Uterus (tissue), 4 donors: ENCODE data around the gene CYB5R3. TPM values are rescaled to one million over a fixed set of nuclear protein-coding genes. Genes with fewer than 3 reads are reported as not detected.
"Not testable (repeated sequence)": the region's sequence is repeated elsewhere in the genome, so short reads cannot be mapped to it uniquely, and the experiment has no call there.

Experiments
- DNase-seq, 2 donors: peaks; one replicate each; pipeline ENCODE4 v3.0.0-alpha.2; 2019 to 2020
- H3K27ac ChIP-seq, 2 donors: fragments of 200-600 bp; sonication (generic); 1 replicate in 1 of 2; 2 replicates in 1 of 2; pipeline ENCODE4 v1.5.1; 2016 to 2018
- H3K27me3 ChIP-seq, 2 donors: fragments of 200-600 bp; sonication (generic); one replicate each; pipeline ENCODE4 v1.5.1; 2018 to 2019; ENCODE audit warnings: control low read depth in 1 of 2
- H3K36me3 ChIP-seq, 2 donors: fragments of 200-600 bp; sonication (generic); one replicate each; pipeline ENCODE4 v1.5.1; 2019; ENCODE audit warnings: control low read depth in 1 of 2
- H3K4me1 ChIP-seq, 2 donors: fragments of 200-600 bp; sonication (generic); one replicate each; pipeline ENCODE4 v1.5.1; 2018 to 2019; ENCODE audit warnings: control low read depth in 1 of 2
- H3K4me3 ChIP-seq, 2 donors: fragments of 200-600 bp; sonication (generic); 1 replicate in 1 of 2; 2 replicates in 1 of 2; pipeline ENCODE4 v1.5.1; 2018 to 2019; ENCODE audit warnings: mild to moderate bottlenecking in 1 of 2
- H3K9me3 ChIP-seq, 2 donors: fragments of 200-600 bp; sonication (generic); one replicate each; pipeline ENCODE4 v1.5.1; 2019; ENCODE audit warnings: control low read depth in 1 of 2
- POLR2A ChIP-seq, 2 donors: fragments of 450-650 bp; IDR thresholded peaks; one replicate each; pipeline ENCODE4 v1.6.1; 2016; ENCODE audit warnings: antibody characterized with exemption in 2 of 2, mild to moderate bottlenecking in 1 of 2, moderate library complexity in 1 of 2
- intact Hi-C: fragments of 100-400 bp; cut with DNase I; formaldehyde crosslinking; loops from one replicate; pipeline ENCODE4 v1.15.1; 2023; ENCODE audit warnings: low total_unique reads
- total RNA-seq, 4 donors: library from RNA; depleted of rRNA in 3 of 4; stranded (reverse); fragments of >200 nt in 3 of 4; gene quantifications; one replicate each; pipeline versions ENCODE4 v1.1.0 to v1.2.4, GENCODE V29; 2014 to 2023
- TF ChIP-seq, protein P1 (sequence below), 4 experiments: fragments of 200-600 bp in 2 of 4; fragments of 450-650 bp in 2 of 4; sonication (generic) in 2 of 4; IDR thresholded peaks; one replicate each; pipeline ENCODE4 v1.5.1; 2016 to 2019; ENCODE audit warnings: antibody characterized with exemption in 4 of 4, mild to moderate bottlenecking in 2 of 4, moderate library complexity in 1 of 4
- donor health status: DM: yes; HTN: yes; CAD: no.

Gene CYB5R3
- total RNA-seq, 4 donors from 2014 or later = 34.0 to 225 (median 51.7) TPM

DNA sequence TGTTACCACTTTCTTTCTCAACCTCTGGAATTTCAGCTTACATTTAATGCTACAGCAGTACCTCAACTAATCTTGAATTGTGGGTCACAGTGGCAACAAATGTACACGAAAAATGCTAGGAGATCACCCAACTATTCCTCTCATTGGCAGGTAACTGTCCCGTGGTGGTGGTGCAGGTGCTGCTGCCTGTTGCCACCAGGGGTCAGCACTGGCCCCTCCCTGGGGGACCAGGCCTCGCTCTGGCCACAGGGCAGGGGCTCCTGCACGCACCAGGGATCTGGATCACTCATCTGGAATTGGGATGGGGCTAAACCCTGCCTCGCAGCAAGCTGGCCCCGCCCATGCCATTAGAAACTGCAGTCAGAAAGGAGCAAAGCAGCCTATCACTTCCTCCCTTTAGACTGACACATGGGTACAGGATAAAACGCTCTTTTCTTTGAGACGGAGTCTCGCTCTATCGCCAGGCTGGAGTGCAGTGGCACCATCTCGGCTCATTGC, 27.6 kb downstream of the CYB5R3 start:
- DNase-seq = peak; percentile 66 to 67
- Histone ChIP-seq H3K9me3 (no peaks in the 10 kb centered on the region), H3K27me3 (no peaks in the 10 kb centered on the region), H3K4me3 (no peak overlapping the region), H3K27ac (peak overlapping the region; percentile 43 to 77), H3K36me3 (no peaks in the 10 kb centered on the region), H3K4me1 (peaks cover 0 to 6% of the 10 kb centered on the region in 2 donors)
- no peak for TF ChIP-seq POLR2A (IDR thresholded peaks at IDR 0.05)
- TF ChIP-seq, protein P1, sequence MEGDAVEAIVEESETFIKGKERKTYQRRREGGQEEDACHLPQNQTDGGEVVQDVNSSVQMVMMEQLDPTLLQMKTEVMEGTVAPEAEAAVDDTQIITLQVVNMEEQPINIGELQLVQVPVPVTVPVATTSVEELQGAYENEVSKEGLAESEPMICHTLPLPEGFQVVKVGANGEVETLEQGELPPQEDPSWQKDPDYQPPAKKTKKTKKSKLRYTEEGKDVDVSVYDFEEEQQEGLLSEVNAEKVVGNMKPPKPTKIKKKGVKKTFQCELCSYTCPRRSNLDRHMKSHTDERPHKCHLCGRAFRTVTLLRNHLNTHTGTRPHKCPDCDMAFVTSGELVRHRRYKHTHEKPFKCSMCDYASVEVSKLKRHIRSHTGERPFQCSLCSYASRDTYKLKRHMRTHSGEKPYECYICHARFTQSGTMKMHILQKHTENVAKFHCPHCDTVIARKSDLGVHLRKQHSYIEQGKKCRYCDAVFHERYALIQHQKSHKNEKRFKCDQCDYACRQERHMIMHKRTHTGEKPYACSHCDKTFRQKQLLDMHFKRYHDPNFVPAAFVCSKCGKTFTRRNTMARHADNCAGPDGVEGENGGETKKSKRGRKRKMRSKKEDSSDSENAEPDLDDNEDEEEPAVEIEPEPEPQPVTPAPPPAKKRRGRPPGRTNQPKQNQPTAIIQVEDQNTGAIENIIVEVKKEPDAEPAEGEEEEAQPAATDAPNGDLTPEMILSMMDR (IDR thresholded peaks at IDR 0.05) = peak; percentile 71 to 84 (median 81)
- intact Hi-C loops = no loop called here

GRCh38 chr22:42620084-42620483, 29.1 kb downstream of the CYB5R3 start:
- H3K36me3 ChIP-seq = no peaks in the 10 kb centered on the region
- TF ChIP-seq, protein P1 (IDR thresholded peaks at IDR 0.05) = no peak
- no peak for TF ChIP-seq POLR2A (IDR thresholded peaks at IDR 0.05)

DNA sequence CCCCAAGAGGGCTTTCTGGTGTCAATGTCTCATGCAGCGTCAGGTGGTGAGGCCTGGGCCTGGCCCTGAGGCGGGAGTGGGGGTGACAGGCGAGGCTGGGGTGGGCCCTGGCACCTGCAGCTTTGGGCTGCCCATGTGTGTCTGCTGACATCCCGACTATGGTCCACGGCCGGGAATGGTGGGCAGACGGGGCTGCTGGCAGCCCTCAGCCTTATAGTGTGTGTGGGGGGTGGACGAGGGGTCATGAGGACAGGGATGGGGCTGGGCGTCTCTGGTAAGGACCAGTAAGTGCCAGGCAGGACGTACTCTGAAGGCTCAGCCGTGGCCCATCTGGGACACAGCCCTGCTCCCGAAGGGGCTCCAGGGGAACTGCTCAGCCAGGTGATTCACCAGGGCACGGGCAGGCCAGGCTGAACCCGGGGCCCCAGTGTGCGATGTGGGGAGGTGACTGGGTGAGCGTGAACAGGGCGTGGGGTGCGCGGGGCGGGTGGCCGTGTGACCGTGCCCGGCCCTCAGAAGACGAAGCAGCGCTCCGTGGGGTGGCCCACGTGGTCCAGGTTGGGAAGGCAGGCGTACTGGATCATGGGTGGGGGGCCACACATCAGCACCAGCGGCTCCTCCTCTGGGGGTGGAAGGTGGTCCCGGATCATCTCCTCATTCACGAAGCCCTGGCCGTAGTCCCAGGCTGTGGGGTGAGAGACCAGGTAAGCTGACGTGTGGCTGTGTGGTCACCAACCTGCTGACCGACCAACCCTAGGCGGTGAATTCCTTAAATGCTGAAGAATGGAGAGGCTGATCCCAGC, 29.7 kb downstream of the CYB5R3 start:
- Histone ChIP-seq H3K4me3 (no peak overlapping the region), H3K36me3 (no peaks in the 10 kb centered on the region), H3K9me3 (no peaks in the 10 kb centered on the region), H3K27me3 (no peaks in the 10 kb centered on the region), H3K4me1 (peaks cover 0 to 6% of the 10 kb centered on the region in 2 donors), H3K27ac (peak overlapping the region in 1 of 2 donors; percentile 77)
- TF ChIP-seq, protein P1 (IDR thresholded peaks at IDR 0.05) = no peak
- no peak for TF ChIP-seq POLR2A (IDR thresholded peaks at IDR 0.05)
- DNase-seq = no peak
- intact Hi-C loops = no loop called here

More at GRCh38 chr22:42620084-42620483, 29.1 kb downstream of the CYB5R3 start:
- DNase-seq = no peak
- Histone ChIP-seq H3K9me3 (no peaks in the 10 kb centered on the region), H3K4me3 (no peak overlapping the region), H3K27me3 (no peaks in the 10 kb centered on the region), H3K27ac (peak overlapping the region; percentile 63 to 77), H3K4me1 (peaks cover 0 to 6% of the 10 kb centered on the region in 2 donors)
- intact Hi-C loops = no loop called here

DNA sequence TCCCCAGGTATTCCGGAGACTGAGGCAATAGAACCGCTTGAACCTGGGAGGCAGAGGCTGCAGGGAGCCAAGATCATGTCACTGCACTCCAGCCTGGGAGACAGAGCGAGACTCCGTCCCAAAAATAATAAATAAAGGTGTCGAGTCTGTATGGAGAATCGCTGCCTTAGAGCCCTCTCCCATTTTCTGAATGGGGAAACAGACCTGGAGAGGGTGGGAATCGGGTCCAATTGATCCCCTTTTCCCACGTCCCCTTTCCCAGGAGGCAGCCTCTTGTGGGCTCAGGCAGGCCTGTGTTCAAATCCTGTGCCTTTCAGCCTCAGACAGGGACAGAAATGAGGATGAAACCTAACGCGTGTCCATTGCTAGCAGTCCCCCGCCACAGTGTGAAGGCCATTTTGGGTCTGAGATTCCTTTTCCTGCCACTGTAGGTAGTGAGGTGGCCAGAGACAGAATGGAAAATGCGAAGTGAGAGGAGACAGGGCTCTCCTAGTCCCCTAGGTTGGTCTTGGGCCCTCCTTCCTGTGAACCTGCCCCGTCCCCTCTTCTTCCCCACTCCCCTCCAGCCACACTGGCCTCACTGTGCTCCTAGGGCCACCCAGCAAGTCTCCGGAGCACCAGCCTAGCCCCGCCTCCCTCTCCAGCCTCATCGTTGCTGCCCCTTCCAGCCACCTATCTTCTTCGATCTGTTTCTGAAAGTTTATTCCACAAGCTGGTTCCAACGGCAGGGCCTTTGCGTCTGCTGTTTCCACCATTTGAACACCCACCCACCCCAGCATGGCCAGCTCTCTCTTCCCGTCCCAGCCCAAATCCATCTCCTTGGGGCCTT, 31.8 kb downstream of the CYB5R3 start:
- H3K36me3 ChIP-seq = no peaks in the 10 kb centered on the region
- peaks cover 12 to 19% of the 10 kb centered on the region in 2 donors for H3K4me1 ChIP-seq
- no peak overlapping the region for H3K4me3 ChIP-seq
- H3K9me3 ChIP-seq = no peaks in the 10 kb centered on the region
- TF ChIP-seq POLR2A (IDR thresholded peaks at IDR 0.05) = no peak
- TF ChIP-seq, protein P1 (IDR thresholded peaks at IDR 0.05) = no peak
- intact Hi-C loops = no loop called here
- no peaks in the 10 kb centered on the region for H3K27me3 ChIP-seq
- no peak for DNase-seq
- H3K27ac ChIP-seq = peak overlapping the region; percentile 24 to 97

DNA sequence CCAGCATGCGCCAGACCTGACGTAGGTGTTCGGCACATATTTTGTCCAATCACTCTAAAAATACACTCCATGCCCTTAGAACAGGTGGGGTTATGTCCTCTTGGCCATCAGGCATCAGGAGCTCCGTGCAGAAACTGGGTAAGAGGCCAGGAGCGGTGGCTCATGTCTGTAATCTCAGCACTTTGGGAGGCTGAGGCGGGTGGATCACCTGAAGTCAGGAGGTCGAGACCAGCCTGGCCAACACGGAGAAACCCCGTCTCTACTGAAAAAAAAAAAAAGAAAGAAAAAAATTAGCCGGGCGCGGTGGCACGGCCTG, 33.4 kb downstream of the CYB5R3 start:
- peak overlapping the region; percentile 97 to 98 for H3K27ac ChIP-seq
- H3K36me3 ChIP-seq, H3K27me3 ChIP-seq, intact Hi-C loops, H3K9me3 ChIP-seq: not testable (repeated sequence)
- peak in 1 of 2 donors; percentile 54 for DNase-seq
- H3K4me3 ChIP-seq = peak overlapping the region; percentile 48 to 95
- H3K4me1 ChIP-seq = peaks cover 14 to 18% of the 10 kb centered on the region in 2 donors
